Measurements from ENCODE around the gene SKIC8.

The SKIC8 gene

GRCh38 chr15:78329625-78330024, 30.2 kb upstream of the SKIC8 start:
- TF ChIP-seq CTCF (IDR thresholded peaks at IDR 0.05; ENCODE audit: low read depth, low read length, missing control alignments) = no peak
- H3K4me3 ChIP-seq (ENCODE audit: low read depth, low read length) = no peak overlapping the region
- DNase-seq (ENCODE audit: low read depth) = no peak

- no peak for TF ChIP-seq CTCF (IDR thresholded peaks at IDR 0.05; ENCODE audit: low read depth, low read length, missing control alignments)
- DNase-seq (ENCODE audit: low read depth) = no peak
- H3K4me3 ChIP-seq (ENCODE audit: low read depth, low read length) = no peak overlapping the region
These were observed 28.1 kb upstream of the SKIC8 start for GRCh38 chr15:78327466-78327865.

DNA sequence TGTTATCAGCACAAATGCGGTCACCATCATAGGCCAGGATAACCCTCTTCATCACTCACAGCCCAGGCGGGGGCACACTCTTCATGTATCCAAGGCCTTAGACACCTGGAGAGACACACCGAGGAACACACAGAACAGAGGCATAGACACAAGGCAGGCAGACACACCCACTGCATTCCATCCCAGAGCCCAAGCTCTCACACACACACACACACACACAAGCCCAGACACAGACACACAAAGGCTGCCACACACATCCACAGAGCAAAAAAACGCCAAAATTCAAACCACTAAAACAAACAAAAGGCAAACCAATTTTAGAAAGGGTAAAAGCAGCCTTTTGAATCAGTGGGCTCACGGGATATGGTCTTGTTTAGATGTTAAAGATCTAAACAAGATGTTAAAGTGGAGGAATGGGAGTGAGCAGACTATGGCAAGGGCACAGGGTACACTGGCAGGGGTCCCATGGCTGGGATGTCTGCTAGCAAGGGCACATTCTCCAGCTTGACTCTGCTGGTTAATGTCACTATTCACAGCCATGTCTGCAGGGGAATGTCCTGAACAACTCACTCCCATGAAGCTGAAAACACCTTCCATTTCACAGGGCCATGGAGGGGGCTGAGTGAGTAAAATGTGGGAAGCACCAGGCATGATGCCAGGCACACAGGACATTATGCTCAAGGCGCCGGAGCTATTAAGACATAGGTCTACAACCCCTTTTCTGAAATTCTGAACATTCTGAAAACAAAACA, 25.9 kb upstream of the SKIC8 start:
- no peak overlapping the region for H3K4me3 ChIP-seq (ENCODE audit: low read depth, low read length)
- TF ChIP-seq CTCF (IDR thresholded peaks at IDR 0.05; ENCODE audit: low read depth, low read length, missing control alignments) = no peak
- no peak for DNase-seq (ENCODE audit: low read depth)

- no peak overlapping the region for H3K4me3 ChIP-seq (ENCODE audit: low read depth, low read length)
- TF ChIP-seq CTCF (IDR thresholded peaks at IDR 0.05; ENCODE audit: low read depth, low read length, missing control alignments) = no peak
- no peak for DNase-seq (ENCODE audit: low read depth)
These were observed 24.7 kb upstream of the SKIC8 start for GRCh38 chr15:78324144-78324543.

DNA sequence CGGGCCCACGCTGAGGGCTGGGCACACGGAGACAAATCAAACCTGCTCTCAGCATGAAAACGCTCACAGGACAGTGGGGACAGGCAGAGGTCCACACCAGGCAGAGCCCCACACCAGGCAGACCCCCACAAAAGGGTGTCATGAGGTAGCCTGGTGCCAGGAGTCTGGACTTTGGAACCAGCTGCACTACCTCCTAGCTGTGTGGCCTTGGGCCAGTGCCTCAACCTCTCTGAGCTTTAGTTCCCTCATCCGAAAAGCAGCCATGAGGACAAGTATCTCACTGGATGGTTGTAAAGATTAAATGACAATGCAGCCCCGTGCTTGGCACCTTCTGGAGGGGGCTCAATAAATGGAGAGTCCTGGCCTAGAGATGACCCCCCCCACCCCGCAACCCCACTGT, 24.3 kb upstream of the SKIC8 start:
- DNase-seq (ENCODE audit: low read depth) = no peak
- no peak for TF ChIP-seq CTCF (IDR thresholded peaks at IDR 0.05; ENCODE audit: low read depth, low read length, missing control alignments)

GRCh38 chr15:78322724-78323521, 23.5 kb upstream of the SKIC8 start:
- H3K4me3 ChIP-seq (ENCODE audit: low read depth, low read length) = no peak overlapping the region
- DNase-seq (ENCODE audit: low read depth) = no peak
- TF ChIP-seq CTCF (IDR thresholded peaks at IDR 0.05; ENCODE audit: low read depth, low read length, missing control alignments) = no peak

More for the DNA sequence above, 24.3 kb upstream of the SKIC8 start:
- H3K4me3 ChIP-seq (ENCODE audit: low read depth, low read length) = no peak overlapping the region

Measured in GM12864 (cell line).